HG02763 (cell line): Measurements from ENCODE around the gene KIFBP.
"Not testable (repeated sequence)": the region's sequence is repeated elsewhere in the genome, so short reads cannot be mapped to it uniquely, and the experiment has no call there.

Experiments
- ATAC-seq: cut with Tn5 transposase; IDR thresholded peaks from one replicate; pipeline ENCODE4 v1.9.1; 2021; ENCODE audit warnings: mild to moderate bottlenecking, moderate library complexity; ENCODE audit not compliant: unreplicated experiment

KIFBP gene

GRCh38 chr10:68988530-68989316 lies at the start of gene KIFBP:
KIFBP (plus strand) TSS chr10:68988803; CDS start chr10:68988833, 30 bp downstream.
- ATAC-seq = peak; percentile 81

- ATAC-seq = no peak
These were observed 49.7 kb upstream of the KIFBP start for GRCh38 chr10:68938884-68939283.

- not testable (repeated sequence) for ATAC-seq
These were observed 47.7 kb upstream of the KIFBP start for GRCh38 chr10:68940917-68941316.

GRCh38 chr10:68950598-68950997 lies 38.0 kb upstream of the KIFBP start:
- no peak for ATAC-seq

GRCh38 chr10:68954904-68955303 lies 33.7 kb upstream of the KIFBP start:
- no peak for ATAC-seq

GRCh38 chr10:68955355-68955831 lies 33.2 kb upstream of the KIFBP start:
- ATAC-seq = no peak

GRCh38 chr10:68955832-68956532 lies 32.6 kb upstream of the KIFBP start, which contains the start of gene DDX21:
DDX21 (plus strand) TSS chr10:68956170; CDS start chr10:68956226, 56 bp downstream.
- peak; percentile 88 for ATAC-seq

GRCh38 chr10:68957284-68957615 lies 31.4 kb upstream of the KIFBP start:
- no peak for ATAC-seq

- no peak for ATAC-seq
These were observed 30.9 kb upstream of the KIFBP start for GRCh38 chr10:68957654-68958053.

GRCh38 chr10:68959695-68960527 lies 28.7 kb upstream of the KIFBP start:
- no peak for ATAC-seq

GRCh38 chr10:68963151-68963550 lies 25.5 kb upstream of the KIFBP start:
- ATAC-seq = no peak

- ATAC-seq = no peak
These were observed 14.6 kb upstream of the KIFBP start for GRCh38 chr10:68973975-68974374.

- ATAC-seq = not testable (repeated sequence)
These were observed 12.6 kb upstream of the KIFBP start for GRCh38 chr10:68975936-68976473.

- ATAC-seq = not testable (repeated sequence)
These were observed 8.9 kb upstream of the KIFBP start for GRCh38 chr10:68979738-68980137.

GRCh38 chr10:68981074-68981473 lies 7.5 kb upstream of the KIFBP start:
- no peak for ATAC-seq

- no peak for ATAC-seq
These were observed 6.2 kb upstream of the KIFBP start for GRCh38 chr10:68982389-68982788.

- no peak for ATAC-seq
These were observed 992 bp upstream of the KIFBP start for GRCh38 chr10:68987611-68988010.

- no peak for ATAC-seq
These were observed 851 bp downstream of the KIFBP start for GRCh38 chr10:68989317-68989990.

- no peak for ATAC-seq
These were observed 4.2 kb downstream of the KIFBP start for GRCh38 chr10:68992636-68993440.

- no peak for ATAC-seq
These were observed 8.6 kb downstream of the KIFBP start for GRCh38 chr10:68997211-68997610.
